GM19240 (cell line): ENCODE data around the gene CAPN9.
"Not testable (repeated sequence)": the region's sequence is repeated elsewhere in the genome, so short reads cannot be mapped to it uniquely, and the experiment has no call there.

ENCODE experiments used
- DNase-seq: peaks from one replicate; pipeline ENCODE4 v3.0.0; 2011; ENCODE audit warnings: low spot score; ENCODE audit not compliant: insufficient read length

CAPN9 gene, protein sequence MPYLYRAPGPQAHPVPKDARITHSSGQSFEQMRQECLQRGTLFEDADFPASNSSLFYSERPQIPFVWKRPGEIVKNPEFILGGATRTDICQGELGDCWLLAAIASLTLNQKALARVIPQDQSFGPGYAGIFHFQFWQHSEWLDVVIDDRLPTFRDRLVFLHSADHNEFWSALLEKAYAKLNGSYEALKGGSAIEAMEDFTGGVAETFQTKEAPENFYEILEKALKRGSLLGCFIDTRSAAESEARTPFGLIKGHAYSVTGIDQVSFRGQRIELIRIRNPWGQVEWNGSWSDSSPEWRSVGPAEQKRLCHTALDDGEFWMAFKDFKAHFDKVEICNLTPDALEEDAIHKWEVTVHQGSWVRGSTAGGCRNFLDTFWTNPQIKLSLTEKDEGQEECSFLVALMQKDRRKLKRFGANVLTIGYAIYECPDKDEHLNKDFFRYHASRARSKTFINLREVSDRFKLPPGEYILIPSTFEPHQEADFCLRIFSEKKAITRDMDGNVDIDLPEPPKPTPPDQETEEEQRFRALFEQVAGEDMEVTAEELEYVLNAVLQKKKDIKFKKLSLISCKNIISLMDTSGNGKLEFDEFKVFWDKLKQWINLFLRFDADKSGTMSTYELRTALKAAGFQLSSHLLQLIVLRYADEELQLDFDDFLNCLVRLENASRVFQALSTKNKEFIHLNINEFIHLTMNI

DNA sequence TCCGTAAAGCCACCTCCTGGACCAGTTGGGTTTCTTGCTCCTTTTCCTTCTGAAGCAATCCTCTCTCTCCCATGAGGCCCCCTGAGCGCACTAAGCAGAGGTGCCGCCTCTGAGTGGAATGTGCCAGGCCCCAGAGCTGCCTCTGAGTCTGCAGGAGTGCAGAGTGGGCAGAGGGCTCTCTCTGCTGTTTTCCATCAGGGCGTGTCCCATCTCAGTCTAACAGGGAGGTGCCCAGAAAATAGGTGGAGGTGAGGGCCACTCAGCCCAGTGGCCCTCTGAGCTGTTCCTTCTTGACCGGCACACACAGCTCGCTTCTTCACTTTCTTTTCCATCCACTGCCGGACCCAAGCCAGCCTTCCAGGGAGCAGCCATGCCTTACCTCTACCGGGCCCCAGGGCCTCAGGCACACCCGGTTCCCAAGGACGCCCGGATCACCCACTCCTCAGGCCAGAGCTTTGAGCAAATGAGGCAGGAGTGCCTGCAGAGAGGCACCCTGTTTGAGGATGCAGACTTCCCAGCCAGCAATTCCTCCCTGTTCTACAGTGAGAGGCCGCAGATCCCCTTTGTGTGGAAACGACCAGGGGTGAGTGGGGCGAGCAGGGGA is at the start of gene CAPN9:
TSS of gene CAPN9 (plus strand) at position 262 of the 604 bp plus-strand sequence. CDS start at position 371, 109 bp downstream.
- DNase-seq: no peak

DNA sequence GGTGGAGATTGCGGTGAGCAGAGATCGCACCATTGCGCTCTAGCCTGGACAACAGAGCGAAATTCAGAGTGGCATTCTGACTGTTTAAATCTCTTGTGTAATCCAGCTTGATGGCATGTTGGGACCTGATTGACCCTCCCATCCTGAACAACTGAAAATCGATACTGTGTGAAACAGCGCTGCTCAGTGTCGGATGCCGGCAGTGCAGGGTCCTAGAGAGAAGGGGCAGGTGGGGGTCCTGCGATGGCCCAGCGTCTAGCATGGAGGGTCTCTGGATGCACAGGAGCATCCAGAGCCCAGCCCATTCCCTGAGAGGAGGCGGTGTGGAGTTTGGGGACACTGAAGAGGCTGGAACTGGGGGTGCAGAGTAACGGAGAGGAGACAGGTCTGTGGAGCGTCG is 49.1 kb upstream of the CAPN9 start:
- no peak for DNase-seq

DNA sequence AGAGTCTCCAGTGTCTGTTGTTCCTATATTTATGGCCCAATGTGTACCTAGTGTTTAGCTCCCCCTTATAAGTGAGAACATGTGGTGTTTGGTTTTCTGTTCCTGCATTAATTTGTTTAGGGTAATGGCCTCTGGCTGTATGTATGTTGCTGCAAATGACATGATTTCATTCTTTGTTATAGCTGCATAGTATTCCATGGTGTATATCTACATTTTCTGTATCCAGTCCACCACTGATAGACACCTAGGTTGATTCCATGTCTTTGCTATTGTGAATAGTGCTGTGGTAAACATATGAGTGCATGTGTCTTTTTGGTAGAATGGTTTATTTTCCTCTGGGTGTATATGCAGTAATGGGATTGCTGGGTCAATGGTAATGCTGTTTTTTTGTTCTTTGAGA is 48.2 kb upstream of the CAPN9 start:
- not testable (repeated sequence) for DNase-seq

DNA sequence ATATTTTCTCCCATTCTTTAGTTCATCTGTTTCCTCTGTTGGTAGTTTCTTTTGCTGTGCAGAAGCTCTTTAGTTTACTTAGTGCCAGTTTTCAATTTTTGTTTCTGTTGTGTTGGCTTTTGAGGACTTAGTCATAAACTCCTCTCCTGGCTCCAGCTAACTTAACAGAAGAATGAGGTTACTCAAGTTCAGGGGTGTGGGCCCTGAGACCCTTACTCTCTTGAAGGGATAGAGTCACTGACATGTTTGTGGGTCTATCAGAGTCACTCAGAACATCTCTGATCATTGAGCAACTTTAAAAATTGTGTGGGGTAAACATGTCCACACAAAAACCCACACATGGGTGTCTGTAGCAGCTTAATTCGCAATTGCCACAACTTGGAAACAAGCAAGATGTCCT is 47.5 kb upstream of the CAPN9 start:
- no peak for DNase-seq

DNA sequence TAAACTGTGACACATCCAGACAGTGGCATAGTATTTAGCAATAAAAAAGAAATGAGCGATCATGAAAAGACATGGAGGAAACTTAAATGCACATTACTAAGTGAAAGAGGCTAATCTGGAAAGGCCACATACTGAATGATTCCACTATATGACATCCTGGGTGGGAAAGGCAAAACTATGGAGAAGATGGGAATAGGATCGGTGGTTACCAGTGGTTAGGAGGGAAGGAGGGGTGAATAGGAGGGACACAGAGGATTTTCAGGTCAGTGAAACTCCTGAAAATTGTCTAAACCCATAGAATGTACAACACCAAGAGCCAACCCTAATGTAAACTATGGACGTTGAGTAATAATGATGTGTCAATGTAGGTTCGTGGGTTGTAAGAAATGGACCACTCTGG is 47.1 kb upstream of the CAPN9 start:
- no peak for DNase-seq

DNA sequence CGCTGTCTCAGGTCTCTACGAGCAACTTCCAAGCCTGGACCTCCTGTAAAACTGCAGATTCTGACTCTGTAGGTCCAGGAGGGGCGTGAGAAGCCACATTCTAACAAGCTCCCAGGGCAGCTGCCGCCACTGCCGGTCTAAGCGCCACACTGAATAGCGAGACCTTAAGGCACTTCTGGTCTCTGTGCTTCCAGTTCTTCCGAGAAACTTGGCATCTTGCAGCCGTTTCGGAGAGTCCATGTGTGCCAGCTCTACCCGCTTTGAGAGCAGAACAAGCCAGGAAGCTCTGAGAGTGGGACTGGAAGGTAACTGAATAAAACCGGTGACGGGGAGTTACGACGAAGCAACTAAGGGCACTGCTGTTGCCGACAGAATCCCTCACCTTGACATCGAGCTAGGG is 45.8 kb upstream of the CAPN9 start:
- DNase-seq: no peak

DNA sequence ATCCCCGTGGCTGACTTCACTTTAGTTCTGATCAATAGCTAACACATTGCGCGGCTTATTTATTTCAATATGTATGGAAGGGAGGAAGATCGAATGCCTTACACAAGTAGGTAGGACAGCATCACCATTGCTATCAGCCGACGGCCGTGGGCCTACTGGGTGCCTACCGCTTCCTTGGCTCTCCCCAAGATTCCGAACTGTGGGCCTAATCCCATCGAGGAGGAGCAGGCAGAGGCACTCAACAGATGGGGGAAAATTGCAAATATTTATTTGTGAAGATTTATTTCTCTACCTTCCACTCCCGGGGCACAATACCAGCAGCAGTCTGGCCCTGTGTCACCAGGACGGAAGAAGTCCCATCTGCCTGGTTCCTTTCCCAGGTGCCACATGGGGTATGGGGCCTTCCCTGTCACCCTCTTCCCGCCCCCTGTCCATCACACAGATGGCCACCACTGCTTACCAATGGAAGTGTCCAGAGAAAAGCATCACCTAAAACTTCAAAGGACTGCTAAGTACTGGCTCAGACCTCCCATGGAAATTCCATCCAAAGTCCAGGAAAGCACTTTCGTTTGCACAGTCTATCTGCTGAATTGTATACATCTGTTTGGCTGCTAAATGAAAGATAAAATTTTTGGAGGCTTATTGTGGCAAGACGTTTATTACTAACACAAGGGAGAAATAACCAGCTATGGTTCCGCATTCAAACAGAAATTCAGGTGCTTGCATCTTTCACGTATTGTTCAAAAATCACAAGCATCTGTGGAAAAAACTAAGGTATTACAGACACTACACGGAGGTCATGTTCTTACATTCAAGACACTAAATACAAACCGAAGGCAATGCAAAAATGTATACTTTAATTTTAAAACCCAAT is 45.1 kb upstream of the CAPN9 start:
- DNase-seq: no peak

DNA sequence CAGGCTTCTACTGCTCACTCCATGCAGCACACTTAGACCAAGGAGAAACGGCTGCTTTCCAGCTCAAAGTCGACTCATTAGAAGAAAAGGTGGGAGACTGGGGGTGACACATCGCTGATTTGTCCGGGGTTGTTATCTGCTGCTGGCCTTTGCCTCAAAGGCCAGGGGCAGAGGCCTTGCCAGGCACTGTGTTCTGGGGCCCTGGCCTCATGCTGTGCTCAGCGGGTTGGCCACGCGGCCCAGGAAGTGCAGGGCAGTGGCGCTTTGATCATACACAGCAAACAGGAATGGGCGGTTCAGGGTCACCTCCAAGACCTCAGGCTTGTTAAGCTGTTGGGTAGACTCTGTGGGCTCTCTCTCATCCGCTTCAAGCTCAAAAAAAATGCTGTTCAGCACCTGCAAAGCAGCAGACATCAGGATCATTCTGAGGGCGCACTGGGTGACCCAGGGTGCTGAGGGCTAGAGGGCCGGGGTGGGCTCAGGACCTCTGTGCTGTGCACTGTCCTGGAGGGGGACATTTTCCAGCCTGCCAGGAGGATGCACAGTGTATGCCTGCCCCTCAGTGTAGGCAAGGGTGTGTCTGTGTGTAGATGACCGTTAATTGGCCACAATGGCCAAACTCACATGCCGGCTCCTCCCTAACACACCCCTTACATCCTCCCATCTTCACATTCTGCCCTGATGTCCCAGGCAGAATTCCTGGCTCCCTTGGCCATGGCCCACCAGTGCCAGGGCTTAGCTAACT is 44.1 kb upstream of the CAPN9 start:
- no peak for DNase-seq

DNA sequence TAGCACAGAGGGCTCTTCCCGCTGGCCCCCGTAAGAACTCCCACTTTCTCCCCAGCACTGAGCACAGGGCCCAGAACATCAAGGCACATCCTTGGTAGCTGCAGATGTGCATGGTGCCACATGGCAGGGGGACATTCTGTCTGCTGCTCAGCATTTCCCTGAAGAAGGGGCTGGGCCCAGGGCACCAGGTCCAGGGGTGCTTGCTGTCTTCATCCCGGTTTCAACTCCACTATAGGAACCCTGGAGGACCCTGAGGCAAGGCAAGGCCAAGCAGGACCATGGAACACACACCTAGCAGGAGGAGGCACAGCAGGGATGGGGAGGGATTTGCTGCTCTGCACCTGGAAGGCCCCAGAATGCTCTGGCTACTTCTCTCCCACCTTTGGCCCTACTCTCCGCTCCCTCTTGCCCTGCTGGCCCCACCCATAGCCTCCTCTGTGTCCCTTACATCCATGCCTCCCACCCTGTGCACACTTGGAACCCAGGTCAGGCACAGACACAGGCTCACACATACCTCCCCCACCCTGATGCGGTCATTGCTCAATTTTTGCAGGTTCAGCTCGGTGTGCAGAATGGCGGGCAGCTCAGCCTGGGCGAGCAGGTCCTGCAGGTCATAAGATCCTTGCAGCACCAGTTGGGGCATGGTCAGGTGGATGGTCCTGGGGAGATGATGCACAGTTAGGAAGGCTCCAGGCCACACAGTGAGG is 43.4 kb upstream of the CAPN9 start:
- DNase-seq: no peak

DNA sequence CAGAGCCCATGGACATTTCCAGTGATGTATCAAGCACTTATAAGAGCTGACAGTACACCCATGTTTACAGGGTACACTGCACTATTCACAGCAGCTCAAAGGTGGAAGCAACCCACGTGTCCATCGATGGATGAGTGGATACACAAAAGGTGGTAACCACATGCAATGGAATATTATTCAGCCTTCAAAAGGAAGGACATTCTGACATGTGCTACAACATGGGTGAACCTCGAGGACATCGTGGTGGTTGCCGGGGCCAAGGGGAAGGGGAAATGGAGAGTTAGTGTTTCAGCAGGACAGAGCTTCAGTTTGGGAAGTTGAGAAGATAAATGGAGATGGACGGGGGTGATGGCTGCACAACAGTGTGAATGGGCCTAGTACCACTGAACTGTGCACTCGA is 42.4 kb upstream of the CAPN9 start:
- DNase-seq: no peak

DNA sequence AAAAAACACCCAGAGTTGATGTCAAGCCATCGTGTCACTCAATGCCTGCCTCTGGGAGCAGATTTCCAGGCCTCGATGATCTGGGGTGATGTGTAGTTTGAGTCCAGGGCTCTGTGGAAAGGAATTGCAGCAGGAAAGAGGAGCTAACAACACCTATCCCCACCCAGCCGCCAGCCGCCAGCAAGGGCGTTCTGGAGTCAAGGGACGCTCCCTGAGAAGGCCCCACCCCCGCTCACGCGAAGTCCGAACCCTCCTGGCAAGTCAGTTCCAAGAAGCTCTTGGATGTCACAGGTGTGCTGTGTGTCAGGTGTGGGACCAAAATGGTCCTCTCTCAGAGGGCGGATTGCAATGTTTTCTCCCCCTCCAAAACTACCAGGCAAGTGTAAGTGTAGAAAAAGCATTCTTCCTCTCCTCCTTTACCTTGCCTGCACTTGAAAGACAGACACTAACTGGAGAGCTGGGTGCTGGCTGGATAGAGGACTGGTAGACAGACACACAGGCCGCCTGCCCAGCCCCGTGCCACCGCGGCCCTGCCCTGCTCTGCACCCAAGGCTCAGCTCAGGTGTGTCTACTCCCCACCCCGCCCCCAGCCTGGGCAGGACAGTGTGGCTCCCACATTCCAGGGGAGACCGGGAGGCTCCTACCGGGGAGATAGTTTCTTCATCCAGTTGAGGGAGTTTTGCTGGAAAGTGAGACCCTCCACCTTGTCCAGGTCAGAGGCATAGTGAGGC is 41.7 kb upstream of the CAPN9 start:
- DNase-seq: no peak

DNA sequence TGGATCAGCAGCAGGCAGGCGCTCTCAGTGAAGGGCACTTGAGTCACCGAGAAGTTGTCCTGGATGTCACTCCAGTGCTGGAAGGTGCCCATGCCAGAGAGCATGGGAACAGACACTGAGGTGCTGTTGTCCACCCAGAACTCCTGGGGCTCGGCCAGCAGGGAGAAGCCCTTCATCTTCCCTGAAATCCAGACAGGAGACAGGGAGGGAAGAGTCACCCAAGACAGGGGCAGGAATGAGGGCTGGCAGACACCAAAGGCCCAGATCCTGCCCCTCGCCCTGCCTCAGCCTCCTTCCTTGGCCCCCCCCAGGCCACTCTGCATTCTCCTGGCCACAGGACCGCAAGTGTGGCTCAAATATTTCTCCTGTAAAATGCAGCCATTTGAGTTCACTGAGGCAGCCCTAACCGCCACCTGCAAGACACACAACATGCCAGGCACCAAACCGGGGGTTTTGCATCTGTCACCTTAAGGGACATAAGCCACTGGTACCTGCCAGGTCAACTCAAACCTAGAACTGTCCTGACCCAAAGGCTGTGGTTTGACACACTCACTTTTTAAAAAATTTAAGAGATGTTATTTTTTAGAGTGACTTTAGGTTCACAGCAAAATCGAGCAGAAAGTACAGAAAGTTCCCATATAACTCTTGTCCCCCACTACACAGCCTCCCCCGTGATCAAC is 41.0 kb upstream of the CAPN9 start:
- no peak for DNase-seq

DNA sequence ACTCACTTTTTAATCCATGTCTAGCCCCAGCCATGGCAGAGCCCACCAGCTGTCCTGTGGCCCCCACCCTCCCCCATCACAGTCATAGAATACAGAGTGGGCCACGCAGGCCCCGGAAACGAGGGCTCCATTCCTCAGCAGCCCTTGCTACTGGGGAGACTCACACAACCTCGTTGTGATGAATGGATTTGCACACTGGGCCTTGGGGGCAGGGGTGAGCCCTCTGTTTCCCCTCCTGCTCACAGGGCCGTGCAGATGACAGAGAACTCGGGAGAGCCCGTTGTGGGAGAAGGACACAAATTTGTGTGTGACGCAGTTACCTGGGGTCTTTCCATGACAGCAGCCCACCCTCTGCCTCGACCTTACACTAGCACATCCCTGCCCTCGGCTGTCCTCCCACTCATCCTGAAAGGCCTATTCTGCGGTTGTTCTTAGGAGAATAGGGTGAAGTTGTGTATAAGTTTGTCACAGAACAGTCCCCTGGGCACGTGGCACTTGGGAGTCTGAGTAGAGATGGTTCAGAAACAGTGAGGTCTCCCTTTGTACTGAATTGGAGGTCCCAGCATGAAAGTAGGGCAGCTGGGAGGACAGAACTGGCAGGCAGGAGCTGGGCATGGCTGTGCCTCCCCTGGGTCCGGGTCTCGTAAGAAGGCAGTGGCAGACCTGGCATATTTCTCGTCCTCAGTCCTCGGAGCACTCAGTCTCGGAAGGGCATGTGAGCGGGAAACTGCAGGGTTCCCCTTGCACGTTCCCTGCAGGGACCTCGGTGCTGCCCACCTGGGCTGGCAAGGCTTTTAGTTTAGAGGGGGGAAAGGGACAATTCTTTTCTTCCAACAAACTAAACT is 40.1 kb upstream of the CAPN9 start:
- DNase-seq: no peak

DNA sequence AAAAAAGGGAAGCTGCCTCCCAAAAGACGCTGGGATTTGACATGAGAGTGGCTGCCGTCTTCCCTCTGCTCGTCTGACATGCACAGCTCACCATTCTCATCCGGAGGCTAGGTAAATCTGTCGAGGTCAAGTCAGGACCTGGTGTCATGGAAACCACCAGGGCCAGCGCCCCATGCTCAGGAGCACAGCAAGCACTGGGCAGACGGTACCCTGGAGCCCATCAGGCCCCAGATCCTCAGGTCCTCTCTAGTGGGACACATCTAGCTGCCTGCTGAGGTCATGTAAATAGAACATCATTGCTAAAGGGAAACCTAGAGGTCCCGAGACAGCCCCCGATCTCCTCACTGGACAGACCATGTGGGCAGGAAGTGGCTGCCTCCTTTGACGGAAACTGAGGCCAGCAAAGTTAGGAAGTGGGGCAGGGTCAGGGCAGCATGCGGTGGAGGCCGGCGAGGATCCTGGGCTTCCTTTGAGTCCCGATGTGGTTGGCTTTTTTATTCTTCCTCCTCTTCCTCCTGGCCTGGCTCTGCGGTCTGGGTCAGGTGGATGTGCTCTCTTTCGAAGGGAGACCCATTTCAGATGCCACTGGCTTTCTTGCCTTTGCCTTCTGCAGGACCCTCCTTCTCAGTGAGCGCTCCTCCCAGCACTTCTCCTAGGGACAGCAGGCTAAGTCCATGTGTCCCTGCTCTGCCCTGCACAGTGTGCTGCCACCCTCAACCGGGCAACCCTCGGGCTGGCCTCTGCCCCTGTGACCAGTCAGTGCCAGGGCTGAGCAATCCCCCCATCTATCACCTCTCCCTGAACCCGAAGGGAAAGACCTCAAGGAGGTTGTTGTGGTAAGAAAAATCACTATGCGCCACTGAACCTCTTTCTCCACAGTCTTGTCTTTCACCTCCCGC is 39.2 kb upstream of the CAPN9 start:
- no peak for DNase-seq

DNA sequence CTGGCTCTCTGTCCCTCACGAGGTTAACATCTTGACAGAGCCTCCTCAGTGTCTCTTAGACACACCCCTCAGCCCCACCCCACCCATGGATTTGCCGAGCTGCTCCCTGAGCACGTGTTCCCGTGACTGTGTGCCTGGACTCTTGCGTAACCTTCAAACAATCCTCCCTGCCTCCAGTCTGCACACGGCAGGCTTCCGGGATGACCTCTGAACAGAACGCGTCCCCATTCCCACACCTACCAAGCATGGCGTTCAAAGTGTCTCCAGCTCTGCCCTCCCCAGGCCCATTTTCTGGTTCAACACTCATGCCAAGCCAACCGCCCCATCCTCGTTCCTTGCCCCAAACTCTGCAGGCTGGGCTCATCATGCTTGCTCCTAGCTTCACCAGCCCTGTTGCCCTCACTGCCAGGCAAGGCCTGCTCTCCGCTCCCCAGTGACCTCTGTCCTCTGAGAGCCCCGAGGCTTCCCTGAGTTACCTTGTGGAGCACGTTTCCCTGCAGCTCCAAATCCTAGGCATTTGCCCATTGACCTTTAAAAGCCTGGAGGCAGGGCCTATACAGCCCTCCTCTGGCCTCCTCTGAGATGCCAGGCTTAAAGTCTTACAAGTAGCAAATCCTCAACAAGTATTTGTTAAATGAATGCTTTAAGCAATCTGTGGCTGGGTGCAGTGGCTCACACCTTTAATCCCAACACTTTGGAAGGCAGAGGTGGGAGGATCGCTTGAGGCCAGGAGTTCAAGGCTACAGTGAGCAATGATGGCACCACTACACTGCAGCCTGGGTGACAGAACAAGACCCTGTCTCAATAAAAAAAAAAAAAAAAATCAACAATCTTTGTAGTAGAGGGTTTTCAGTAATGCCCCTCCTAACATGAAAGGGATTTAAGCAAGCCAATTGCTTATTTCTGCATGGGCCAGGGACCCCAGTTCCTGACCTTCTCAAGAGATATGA is 38.3 kb upstream of the CAPN9 start:
- no peak for DNase-seq
